ENCODE results near the gene DAB2IP.

DAB2IP gene

DNA sequence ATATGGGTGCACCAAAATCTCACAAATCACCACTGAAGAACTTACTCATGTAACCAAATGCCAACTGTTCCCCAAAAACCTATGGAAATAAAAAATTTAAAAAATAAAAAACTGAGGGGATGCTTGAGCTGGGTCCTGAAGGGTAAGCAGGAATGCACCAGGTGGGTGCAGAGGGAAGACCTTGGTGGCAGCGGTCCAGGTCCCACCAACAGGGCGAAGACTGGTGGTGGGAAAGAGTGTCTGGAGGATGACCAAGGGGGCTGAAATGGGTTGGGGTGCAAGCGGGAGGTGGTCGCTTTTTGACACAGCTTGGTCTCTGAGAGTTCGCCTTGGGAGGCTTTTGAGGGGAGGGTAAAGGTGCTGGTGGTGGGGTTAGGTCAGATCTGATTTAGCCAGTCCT is 3.3 kb upstream of the DAB2IP start:
- ChIA-PET POLR2A (no interaction called here), CTCF (interaction anchor here (0.6 to 1.2 kb wide), 5 partner anchors 8 to 246 kb away, joined by 3 to 7 read pairs (median 4); no protein-coding TSS in a partner anchor)
- no peak overlapping the region for H3K27ac ChIP-seq (ENCODE audit: extremely low read depth, low read depth, low read length)
- H3K36me3 ChIP-seq (ENCODE audit: control insufficient read depth in 2 of 2, insufficient read depth in 1 of 2, low read length in 2 of 2) = no peaks in the 10 kb centered on the region
- TF ChIP-seq ZNF555 (tag by site-specific recombination; conservative IDR thresholded peaks at IDR 0.05) (no peak), ZNF585B (tag by site-specific recombination; IDR thresholded peaks at IDR 0.05) (no peak), ZNF530 (tag by site-specific recombination; IDR thresholded peaks at IDR 0.05; ENCODE audit: low read depth) (no peak)
- TF ChIP-seq, protein P1, sequence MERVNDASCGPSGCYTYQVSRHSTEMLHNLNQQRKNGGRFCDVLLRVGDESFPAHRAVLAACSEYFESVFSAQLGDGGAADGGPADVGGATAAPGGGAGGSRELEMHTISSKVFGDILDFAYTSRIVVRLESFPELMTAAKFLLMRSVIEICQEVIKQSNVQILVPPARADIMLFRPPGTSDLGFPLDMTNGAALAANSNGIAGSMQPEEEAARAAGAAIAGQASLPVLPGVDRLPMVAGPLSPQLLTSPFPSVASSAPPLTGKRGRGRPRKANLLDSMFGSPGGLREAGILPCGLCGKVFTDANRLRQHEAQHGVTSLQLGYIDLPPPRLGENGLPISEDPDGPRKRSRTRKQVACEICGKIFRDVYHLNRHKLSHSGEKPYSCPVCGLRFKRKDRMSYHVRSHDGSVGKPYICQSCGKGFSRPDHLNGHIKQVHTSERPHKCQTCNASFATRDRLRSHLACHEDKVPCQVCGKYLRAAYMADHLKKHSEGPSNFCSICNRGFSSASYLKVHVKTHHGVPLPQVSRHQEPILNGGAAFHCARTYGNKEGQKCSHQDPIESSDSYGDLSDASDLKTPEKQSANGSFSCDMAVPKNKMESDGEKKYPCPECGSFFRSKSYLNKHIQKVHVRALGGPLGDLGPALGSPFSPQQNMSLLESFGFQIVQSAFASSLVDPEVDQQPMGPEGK (tag by site-specific recombination; IDR thresholded peaks at IDR 0.05) = no peak
- peaks cover 13% of the 10 kb centered on the region for H3K4me1 ChIP-seq (ENCODE audit: control insufficient read depth, insufficient read depth, low read length)
- no peaks in the 10 kb centered on the region for H3K9me3 ChIP-seq (ENCODE audit: control insufficient read depth, insufficient read depth, low read depth, low read length)
- no peak overlapping the region for H3K4me3 ChIP-seq (ENCODE audit: low read depth, low read length)

DNA sequence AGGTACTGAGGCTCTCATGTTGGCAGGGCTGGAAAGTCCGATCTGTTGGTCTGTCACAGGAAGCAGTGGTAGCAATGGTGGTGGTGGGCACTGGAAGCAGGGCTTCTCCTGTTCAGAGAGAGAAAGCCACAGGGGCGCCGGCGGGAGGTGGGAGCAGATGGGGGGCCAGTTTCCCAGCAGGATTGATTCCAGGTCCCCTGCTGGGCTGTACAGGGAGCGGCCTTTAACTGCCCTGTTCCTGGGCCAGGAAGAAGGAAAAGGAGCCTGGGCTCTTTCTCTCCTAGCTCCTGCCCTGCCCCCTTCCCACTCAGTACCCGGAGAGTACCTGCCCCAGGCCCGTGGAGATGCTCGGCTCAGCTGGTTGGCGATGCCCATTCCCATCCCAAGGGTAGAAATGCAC is 2.6 kb upstream of the DAB2IP start:
- Histone ChIP-seq H3K36me3 (ENCODE audit: control insufficient read depth in 2 of 2, insufficient read depth in 1 of 2, low read length in 2 of 2) (no peaks in the 10 kb centered on the region), H3K27ac (ENCODE audit: extremely low read depth, low read depth, low read length) (no peak overlapping the region), H3K9me3 (ENCODE audit: control insufficient read depth, insufficient read depth, low read depth, low read length) (no peaks in the 10 kb centered on the region), H3K4me1 (ENCODE audit: control insufficient read depth, insufficient read depth, low read length) (peaks cover 13% of the 10 kb centered on the region), H3K4me3 (ENCODE audit: low read depth, low read length) (no peak overlapping the region)
- CTCF ChIA-PET = interaction anchor here (0.6 to 1.2 kb wide), 4 partner anchors 8 to 103 kb away, joined by 3 to 7 read pairs (median 4); no protein-coding TSS in a partner anchor
- TF ChIP-seq ZNF610 (tag by site-specific recombination; IDR thresholded peaks at IDR 0.05; ENCODE audit: borderline replicate concordance) (no peak), ZIC2 (tag by site-specific recombination; IDR thresholded peaks at IDR 0.05) (peak; percentile 79), GLIS1 (tag by site-specific recombination; IDR thresholded peaks at IDR 0.05) (peak; percentile 37; the same call in 1 of the 2 replicates)
- POLR2A ChIA-PET = no interaction called here

DNA sequence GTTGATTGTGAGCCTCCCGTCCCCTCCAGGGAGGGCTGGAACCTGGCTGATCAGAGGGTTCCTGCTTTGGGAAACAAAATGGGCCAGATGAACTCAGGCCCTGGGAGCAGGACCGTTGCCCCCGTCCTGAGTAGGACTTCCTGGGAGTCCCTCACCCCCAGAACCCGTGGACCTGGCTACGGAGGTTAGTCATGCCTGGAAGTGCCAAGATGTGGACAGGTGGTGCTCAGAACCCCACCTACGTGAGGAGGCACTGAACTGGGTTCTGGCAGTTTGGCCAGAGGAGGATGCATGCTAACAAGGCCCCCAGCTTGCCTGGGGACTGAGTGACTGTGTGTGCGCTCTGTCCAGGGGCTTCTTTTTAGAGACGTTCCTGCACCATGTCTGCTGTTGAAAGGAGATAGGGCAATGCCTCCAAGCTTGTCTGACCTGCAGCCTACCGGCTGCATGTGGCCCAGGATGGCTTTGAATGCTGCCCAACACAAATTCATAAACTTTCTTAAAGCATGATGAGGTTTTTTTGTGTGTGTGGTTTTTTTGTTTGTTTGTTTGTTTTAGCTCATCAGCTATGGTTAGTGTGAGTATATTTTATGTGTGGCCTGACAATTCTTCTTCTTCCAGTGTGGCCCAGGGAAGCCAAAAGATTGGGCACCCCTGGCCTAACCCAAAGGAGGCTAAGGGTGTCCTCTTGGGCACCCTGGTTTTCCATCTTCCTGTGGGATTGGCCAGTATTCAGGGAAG is 1.8 kb upstream of the DAB2IP start:
- H3K27ac ChIP-seq (ENCODE audit: extremely low read depth, low read depth, low read length) = no peak overlapping the region
- no peak overlapping the region for H3K4me3 ChIP-seq (ENCODE audit: low read depth, low read length)
- no peaks in the 10 kb centered on the region for H3K36me3 ChIP-seq (ENCODE audit: control insufficient read depth in 2 of 2, insufficient read depth in 1 of 2, low read length in 2 of 2)
- TF ChIP-seq ZNF707 (tag by site-specific recombination; IDR thresholded peaks at IDR 0.05) (no peak), GLIS2 (tag by site-specific recombination; IDR thresholded peaks at IDR 0.05) (0 out of 2 replicates have a peak, but pooled peaks have one; percentile 6), TCF7L2 (IDR thresholded peaks at IDR 0.05; ENCODE audit: borderline replicate concordance, low read depth, low read length) (no peak), ZNF335 (tag by site-specific recombination; conservative IDR thresholded peaks at IDR 0.05) (peak; percentile 79; the same call in 1 of the 2 replicates), ZNF426 (tag by site-specific recombination; IDR thresholded peaks at IDR 0.05) (no peak), YY1 (tag by site-specific recombination; IDR thresholded peaks at IDR 0.05) (no peak), ZNF560 (tag by site-specific recombination; IDR thresholded peaks at IDR 0.05; ENCODE audit: borderline replicate concordance) (no peak), TRIM28 (IDR thresholded peaks at IDR 0.05; ENCODE audit: borderline replicate concordance, low read length) (peak; percentile 57; the same call in 1 of the 2 replicates)
- CTCF ChIA-PET = interaction anchor here (0.9 to 1.7 kb wide), 7 partner anchors 9 to 49 kb away, joined by 3 to 8 read pairs (median 3); no protein-coding TSS in a partner anchor
- H3K4me1 ChIP-seq (ENCODE audit: control insufficient read depth, insufficient read depth, low read length) = peaks cover 13% of the 10 kb centered on the region
- POLR2A ChIA-PET = interaction anchor here (1.5 kb wide), 1 partner anchor 99 kb away, joined by 4 read pairs; no protein-coding TSS in a partner anchor
- no peaks in the 10 kb centered on the region for H3K9me3 ChIP-seq (ENCODE audit: control insufficient read depth, insufficient read depth, low read depth, low read length)
